ENCODE data around the gene GLRX.

GRCh38 chr5:95845391-95845790 lies 22.9 kb upstream of the GLRX start:
- no peak for TF ChIP-seq CTCF (IDR thresholded peaks at IDR 0.05)
- TF ChIP-seq EP300 (IDR thresholded peaks at IDR 0.05): no peak
